ENCODE data around the gene CFC1.
"Not testable (repeated sequence)": the region's sequence is repeated elsewhere in the genome, so short reads cannot be mapped to it uniquely, and the experiment has no call there.

Gene CFC1

GRCh38 chr2:130582970-130583369 lies 16.4 kb downstream of the CFC1 start:
- DNase-seq = not testable (repeated sequence)

DNA sequence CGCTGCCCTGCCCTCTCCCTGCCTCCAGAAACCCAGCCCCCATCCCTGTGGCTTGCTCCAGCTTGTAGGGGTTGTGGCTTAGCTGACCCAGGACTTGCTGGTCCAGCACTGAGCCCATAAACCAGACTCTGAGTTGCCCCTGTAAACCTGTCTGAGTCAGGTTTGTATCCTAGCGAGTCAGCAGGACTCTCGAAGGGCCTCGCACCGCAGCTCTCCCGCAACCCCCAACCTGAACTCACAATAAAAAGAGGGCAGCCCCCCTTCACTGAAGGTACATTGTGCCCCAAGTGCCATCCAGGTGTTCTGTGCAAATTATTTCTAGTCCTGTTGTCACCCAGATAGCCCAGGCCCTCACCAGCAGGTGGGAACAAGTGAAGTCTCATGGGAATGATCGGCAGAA lies 17.9 kb downstream of the CFC1 start:
- not testable (repeated sequence) for DNase-seq

GRCh38 chr2:130579121-130579520 lies 20.3 kb downstream of the CFC1 start:
- DNase-seq = not testable (repeated sequence)

- DNase-seq = not testable (repeated sequence)
These were observed 21.8 kb downstream of the CFC1 start for GRCh38 chr2:130577559-130577958.

DNA sequence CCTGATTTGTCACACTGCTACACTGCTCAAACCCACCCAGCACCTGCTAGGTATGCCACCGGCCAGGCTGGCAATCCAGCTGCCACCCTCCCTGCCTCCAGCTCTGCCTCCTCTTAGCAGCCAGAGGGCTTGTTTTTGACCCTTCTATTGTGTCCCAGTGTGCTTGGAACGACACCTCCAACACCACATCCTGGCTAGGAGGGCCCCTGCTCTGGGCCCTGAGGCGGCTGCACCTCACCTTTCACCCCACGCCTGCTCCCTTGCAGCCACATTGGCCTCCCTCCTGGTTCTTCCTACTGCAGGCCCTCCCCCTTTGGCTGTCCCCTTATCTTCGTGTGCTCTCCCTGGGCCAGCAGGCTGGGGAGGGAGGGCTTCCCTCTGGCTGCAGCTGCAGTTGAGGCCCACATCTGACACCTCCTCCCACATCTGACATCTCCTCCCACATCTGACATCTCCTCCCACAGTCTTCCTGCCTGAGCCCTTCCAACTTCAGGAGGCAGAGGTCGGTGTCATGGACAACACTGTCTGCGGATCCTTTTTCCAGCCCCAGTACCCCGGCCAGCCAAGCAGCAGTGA lies 23.1 kb downstream of the CFC1 start:
- not testable (repeated sequence) for DNase-seq

- not testable (repeated sequence) for DNase-seq
These were observed 25.1 kb downstream of the CFC1 start for GRCh38 chr2:130574230-130574629.

GRCh38 chr2:130571929-130572328 lies 27.4 kb downstream of the CFC1 start:
- DNase-seq = not testable (repeated sequence)

GRCh38 chr2:130566165-130566564 lies 33.2 kb downstream of the CFC1 start:
- not testable (repeated sequence) for DNase-seq

DNA sequence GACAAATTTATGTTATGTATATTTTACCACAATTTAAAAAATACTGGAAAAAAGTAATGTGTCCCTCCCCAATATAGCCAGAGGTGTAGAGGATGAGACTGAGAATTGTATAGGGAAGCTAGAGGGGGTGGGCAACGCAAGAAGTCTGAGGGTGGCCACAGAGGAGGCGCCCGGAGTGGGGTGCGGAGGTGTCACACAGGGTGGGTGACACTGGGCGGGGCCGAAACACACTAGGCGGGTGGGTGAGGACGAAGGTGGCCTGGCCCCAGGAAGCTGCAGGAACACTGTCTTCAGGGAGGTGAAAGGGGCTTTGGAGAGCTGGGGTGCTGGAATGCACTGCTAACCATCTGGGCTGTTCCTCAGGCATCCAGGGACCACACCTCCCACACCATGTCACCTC lies 42.9 kb downstream of the CFC1 start:
- DNase-seq = not testable (repeated sequence)

- DNase-seq = not testable (repeated sequence)
These were observed 45.2 kb downstream of the CFC1 start for GRCh38 chr2:130554178-130554577.

- not testable (repeated sequence) for DNase-seq
These were observed 49.9 kb downstream of the CFC1 start for GRCh38 chr2:130549475-130549874.

DNA sequence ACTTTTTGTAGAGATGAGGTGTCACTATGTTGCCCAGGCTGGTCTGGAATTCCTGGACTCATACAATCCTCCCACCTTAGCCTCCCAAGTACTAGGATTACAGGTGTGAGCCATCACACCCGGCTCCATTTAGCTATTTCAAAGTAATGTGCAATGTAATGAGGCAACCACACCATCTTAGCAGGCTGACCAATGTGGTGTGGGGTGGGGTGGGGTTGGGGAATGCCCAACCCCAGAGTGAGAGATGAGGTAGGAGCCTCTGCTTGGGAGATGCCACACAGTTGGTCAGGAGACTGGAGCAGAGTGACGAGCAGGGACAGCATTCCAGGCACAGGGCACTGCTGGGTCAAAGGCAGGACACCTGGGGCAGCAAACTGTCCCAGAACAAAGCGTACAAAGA lies 51.0 kb downstream of the CFC1 start:
- not testable (repeated sequence) for DNase-seq

- DNase-seq = not testable (repeated sequence)
These were observed 54.4 kb downstream of the CFC1 start for GRCh38 chr2:130544978-130545377.

DNA sequence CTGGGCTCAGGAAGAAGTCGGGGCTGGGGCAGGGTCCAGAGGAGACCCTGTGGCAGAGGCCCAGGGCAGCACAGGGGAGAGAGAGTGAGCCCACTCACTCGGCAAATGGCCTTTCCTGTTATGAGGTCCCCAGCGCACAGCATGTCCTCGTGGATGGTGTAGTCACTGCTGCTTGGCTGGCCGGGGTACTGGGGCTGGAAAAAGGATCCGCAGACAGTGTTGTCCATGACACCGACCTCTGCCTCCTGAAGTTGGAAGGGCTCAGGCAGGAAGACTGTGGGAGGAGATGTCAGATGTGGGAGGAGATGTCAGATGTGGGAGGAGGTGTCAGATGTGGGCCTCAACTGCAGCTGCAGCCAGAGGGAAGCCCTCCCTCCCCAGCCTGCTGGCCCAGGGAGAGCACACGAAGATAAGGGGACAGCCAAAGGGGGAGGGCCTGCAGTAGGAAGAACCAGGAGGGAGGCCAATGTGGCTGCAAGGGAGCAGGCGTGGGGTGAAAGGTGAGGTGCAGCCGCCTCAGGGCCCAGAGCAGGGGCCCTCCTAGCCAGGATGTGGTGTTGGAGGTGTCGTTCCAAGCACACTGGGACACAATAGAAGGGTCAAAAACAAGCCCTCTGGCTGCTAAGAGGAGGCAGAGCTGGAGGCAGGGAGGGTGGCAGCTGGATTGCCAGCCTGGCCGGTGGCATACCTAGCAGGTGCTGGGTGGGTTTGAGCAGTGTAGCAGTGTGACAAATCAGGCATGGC lies 55.4 kb downstream of the CFC1 start:
- DNase-seq = not testable (repeated sequence)

- not testable (repeated sequence) for DNase-seq
These were observed 56.6 kb downstream of the CFC1 start for GRCh38 chr2:130542789-130543188.

All from activated CD4-positive, alpha-beta T cell treated with anti-CD3 and anti-CD28 coated beads, Interleukin-2, amount 50 U/mL, for 1 hour (primary cell).